ENCODE data around the gene GNG11.
"Not testable (repeated sequence)": the region's sequence is repeated elsewhere in the genome, so short reads cannot be mapped to it uniquely, and the experiment has no call there.

The GNG11 gene

DNA sequence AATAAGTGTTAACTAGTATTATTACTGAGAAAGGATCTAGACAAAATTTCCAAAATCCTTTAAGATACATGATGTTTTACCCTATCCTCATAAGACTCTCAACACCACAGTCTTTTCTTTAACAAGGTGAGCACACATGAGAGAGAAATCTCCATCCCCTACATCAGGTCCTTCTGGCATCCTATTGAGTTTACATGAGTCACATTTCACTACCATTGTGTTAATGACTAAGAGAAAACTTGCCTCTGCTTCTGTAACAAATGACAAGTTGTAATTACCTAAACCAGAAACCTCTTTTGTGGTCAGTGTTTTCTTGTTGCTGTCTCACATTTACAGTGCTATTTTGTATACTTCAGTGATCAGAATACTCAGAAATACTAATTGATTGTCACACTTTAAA is 9.9 kb upstream of the GNG11 start:
- not testable (repeated sequence) for DNase-seq

DNA sequence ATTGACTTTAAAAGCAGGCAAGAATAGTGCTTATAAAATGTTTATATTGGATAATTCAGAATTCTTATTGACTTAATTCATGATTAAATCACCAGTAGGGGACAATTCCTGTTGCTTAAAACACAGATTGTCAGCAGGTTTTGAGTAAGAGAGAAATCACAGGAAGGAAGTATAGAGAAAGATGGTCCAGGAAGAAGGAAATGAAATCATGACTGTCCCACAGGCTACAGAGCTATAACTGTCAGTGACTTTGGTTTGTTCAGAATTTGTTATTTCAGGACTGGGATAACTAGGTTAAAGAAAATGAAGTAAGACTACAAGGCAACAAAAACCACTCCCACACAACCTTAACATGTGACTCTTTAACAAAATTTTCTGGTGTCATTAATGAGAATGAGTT is 8.3 kb upstream of the GNG11 start:
- DNase-seq, result no peak

DNA sequence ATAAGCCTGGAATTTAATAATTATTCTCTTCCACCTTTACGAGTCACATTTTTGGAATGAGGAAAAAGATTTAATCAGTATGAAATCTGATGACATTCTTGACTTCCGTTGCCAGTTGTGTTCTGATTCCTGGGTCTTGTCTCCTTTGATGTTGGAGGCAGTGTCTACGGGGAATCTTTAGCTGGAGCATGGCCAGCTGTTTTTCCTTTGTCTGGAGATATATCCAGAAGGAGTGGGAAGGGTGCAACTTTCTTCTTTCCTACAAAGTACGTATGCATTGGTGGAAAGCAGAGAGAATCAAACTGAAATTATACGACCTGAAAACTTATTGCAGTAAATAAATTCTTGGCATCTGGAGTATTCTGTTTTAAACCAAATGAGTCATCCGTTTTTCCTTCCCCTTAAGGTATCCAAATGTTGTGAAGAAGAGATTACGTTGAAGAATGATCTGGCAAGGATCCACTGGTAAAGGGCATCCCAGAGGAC is 6.9 kb upstream of the GNG11 start:
- DNase-seq, result no peak

DNA sequence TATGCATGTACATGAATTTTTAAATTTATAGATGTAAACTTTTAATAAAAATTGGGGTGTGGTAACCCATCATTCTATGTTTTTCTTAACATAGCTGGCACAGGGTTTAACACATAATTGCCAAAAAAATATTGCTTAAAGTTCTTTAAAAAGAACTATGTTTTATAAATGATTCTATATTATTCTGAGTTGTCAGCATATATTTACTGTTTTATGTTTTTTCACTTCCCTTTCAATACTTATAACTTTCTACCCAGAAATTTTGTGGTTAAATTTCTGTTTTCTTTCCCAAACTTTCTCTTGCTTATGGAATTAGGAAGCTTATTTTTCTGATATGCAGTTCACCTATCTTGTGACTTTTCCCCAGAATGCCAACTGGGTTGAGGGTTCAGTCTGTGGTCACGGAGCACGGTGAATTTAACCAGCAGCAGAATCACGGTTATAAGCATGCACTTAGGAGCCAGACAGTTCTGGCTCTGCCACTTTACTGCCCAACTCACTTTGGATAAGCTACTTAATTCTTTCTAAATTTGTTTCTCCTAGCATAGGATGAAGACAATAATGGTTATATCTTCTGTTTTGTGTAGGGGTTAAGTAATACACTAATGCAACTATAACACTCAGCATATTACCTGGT is 6.2 kb upstream of the GNG11 start:
- DNase-seq, result not testable (repeated sequence)

DNA sequence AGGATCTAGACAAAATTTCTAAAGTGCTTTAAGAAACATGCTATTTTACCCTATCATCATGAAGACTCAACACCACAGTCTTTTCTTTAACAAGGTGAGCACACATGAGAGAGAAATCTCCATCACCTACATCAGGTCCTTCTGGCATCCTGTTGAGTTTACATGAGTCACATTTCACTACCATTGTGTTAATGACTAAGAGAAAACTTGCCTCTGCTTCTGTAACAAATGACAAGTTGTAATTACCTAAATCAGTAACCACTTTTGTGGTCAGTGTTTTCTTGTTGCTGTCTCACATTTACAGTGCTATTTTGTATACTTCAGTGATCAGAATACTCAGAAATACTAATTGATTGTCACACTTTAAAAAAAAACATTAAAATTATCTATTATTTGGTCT is 5.6 kb upstream of the GNG11 start:
- DNase-seq, result not testable (repeated sequence)

DNA sequence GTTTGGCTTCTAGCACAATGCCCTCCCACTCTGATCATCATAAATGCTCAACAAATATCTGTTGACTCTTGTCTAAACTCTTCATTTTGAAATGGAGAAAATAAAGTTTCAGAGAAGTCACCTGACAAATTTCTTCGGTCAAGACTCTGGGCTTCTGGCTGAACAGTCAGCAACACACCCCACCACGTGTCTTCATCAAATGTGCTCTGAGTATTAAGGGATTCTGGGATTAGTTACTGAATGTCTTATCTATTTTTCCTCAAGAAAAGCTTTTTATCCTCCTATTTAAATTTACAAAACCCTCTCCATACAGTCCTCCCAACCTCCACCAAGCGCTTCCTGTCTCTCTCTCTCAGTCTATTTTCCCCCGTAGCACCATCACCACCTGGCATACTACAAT is 5.2 kb upstream of the GNG11 start:
- not testable (repeated sequence) for DNase-seq

DNA sequence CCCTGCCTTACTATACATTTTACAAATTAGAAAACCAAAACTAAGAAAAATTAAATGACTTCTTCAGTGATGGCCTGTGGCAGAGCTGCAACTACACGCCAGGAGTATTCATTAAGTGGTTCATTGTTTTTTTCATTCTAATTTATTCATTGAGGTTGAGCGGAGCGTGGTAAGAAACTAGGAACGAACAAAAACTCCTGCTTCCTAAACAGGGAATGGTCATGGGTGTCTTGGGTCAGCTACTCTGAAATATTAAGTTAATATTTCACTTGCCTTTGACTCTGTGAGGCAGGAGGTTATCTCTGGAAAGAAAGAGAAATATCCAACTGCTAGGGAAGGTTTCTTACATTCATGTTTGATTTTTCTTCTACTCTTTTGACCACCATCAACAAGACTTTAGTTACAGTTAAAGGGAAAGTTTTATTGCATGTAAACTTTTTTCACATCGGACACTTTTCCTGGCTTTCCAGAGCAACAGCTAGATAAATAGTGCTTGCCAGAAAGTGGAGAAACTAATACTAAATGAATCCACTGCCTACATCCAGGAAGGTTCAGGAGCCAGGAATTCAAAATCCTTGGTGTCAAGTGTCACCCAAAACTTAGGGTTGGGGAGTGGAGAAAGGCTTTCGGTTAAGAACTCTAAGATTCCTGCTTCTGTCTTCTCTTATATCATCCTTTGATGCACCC is 896 bp upstream of the GNG11 start:
- no peak for DNase-seq

DNA sequence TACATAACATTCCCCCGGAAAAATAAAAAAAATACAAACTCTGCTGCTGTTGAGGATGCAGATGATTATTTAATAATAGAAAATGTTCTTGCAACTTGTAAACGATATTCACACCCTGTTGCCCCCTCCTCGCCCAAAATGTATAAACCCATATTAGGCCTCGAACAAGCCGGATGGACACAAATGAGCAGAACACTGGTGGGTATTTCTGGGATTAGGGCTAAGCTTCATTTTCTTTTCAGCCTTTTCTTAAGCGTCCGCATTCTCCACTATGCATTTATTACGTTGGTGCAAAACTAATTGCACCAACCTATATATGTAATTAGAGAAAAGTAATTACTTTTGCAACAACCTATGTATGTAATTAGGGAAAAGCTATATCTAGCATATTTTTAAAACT is 349 bp upstream of the GNG11 start:
- no peak for DNase-seq

DNA sequence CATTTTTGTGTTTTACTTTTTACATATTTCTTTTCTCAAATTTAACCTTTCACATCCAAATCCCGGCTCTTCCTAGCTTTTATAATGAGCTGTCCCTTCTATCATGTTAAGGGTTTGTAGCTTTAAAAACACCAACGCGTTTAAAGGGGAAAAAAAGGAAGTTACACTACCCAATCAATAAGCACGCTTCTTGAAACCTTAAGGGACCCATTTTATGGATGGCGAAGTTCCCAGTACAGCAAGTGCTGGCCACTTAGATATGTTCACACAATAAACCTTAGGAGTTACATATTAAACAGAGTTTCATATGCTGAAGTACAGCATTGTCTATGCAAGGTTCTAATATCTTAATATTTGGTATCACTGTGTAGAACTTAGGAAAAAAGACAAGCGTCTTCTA is 1.8 kb downstream of the GNG11 start:
- DNase-seq, result no peak

DNA sequence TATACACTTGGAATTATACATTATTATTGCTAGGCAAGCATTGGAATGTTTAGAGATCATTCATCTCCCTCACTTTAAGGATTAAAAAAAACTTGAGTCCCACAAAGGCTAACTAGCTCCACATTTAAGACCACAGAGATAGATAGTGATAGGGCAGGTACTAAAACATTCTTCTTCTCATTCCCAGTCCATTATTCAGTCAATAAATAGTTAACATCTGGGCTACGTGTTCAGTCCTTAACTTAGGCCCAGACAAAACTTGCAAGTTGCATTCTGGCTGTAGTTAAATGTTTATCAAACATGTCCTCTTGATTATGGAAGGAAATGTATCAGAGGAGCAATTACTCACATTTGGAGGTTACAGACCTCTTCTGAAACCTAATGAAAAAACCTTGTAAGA is 2.4 kb downstream of the GNG11 start:
- no peak for DNase-seq

DNA sequence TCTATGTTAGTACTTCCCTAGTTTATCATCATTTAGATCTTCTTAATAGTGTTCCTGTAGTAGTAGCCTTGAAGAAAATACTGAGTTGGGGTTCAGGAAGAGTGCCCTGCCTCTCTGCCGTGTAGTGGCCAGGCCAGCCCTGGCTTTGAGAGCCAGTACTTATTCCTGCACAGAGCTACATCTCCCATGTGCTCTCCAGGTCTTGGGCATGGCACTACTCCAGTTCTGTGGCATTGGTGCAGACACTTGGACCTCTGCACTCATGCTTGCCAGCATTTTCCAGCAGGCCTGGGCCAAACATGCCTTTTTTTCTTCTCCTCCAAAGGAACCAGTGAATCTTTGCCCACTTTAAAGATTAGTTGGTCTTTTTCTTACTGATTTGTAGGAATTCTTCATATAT is 5.3 kb downstream of the GNG11 start:
- DNase-seq, result no peak

DNA sequence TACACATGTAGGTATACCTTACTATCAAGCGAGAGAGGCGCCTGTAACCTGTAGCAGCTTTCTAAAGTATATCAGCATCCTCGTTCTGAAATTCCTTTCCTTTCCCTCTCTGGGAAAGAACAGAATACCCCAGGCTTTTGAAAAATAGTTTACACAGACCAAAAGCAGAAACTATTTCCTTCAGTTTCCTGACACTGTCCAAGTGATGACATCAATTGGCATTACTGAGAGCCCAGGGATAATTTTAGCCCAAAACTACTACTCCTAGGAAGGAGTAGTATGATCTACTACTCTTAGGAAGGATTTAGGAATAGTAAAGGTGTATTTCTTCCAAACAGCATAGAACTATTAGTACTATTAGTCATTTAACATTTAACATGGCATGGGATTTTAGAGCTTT is 6.0 kb downstream of the GNG11 start:
- DNase-seq, result no peak

DNA sequence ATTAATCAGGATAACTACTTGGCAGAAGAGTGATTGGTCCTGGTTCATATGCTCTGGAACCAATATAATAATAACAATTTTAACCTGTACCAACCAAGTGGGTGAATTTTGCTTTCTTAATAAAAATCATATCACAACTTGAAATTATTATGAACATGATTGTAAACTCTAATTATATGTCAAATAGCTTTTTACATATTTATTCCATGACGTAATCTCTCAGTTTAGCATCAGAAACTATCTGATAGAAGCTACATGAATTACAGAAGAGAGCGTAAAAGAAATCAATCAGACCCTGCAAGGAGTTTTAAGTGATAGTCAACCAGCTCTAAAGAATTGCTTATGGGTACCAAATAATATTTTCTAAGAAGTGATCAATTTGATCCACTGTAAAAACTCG is 10.1 kb downstream of the GNG11 start:
- DNase-seq, result no peak

DNA sequence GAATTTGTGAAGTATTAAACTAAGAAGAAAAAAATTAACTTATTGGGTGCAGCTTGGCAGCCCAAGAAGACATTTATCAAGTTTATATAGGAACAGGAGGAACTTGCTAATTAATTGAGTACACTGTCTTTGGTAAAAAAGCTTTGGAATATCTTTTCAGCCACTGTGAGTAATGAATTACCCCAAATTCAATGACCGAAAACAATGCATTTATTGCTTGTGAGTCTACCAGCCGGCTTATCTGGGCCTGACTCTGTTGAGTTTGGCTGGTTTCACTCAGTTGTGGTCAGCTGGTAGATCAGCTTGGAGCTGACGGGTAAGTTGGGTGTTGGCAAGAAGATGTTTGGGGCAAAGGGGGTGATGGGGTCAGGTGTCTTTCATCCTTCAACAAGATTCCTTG is 11.6 kb downstream of the GNG11 start:
- no peak for DNase-seq

DNA sequence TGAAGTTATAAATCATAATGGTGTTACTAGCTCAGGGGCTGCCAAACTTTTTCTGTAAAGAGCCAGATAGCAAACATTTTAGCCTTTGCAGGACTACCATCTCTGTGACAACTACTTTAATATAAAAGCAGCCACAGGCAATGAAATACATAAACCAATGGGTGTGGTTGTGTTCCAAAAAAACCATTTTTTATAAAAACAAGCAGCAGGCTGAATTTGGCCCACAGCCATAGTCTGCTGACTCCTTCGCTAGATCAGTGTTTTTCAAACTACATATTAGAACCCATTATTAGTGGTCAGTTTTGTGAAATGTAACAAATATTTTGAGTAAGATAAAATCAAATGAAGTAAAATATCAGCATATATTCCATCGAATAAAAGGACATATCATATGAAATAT is 13.6 kb downstream of the GNG11 start:
- no peak for DNase-seq

DNA sequence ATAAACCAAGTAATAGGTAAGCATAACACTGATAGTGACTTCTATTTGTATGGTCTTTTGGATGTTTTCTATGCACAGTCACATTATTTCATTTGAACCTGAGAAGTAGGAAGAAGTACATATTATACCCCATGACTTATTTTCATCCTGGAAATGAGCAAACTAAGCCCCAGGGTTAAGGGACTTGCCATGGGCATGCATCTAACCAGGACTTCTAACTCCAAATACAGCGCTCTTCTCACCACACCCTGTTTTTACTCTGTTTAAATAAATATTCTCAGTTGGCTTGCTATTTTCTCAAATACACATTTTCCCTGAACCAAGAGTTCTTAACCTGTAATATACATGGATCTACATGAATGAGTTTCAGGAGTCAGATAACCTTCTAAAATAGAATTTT is 16.3 kb downstream of the GNG11 start:
- no peak for DNase-seq

DNA sequence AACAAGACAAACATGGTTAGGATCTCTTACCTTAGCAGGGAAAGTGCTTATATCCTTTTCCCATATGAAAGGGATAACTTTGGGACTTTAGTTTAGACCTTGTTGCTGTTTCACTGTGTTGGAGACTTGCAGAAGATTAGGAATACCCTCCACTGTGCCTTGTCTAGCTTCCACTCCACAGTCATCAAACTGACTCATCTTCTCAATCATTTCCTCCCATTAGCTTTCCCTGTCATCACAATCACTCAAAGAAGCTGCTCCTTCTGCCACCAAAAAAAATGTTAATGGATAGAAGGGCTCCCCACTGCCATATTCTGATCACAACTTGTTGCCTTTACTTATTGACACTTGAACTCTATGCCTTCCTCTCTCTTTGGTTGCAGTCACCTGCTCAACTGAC is 16.8 kb downstream of the GNG11 start:
- DNase-seq, result no peak

DNA sequence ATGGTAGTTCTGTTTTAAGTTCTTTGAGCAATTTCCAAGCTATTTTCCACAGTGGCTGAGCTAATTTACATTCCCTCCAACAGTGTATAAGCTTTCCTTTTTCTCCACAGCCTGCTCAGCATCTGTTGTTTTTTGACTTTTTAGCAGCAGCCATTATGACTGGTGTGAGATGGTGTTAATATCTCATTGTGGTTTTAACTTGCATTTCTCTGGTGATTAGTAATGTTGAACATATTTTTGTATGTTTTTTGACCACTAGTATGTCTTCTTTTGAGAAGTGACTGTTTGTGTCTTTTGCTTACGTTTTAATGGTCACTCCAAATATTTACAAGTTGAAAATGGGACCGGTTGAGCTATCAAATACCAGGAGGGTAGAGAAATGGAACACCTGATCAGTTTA is 20.4 kb downstream of the GNG11 start:
- no peak for DNase-seq

DNA sequence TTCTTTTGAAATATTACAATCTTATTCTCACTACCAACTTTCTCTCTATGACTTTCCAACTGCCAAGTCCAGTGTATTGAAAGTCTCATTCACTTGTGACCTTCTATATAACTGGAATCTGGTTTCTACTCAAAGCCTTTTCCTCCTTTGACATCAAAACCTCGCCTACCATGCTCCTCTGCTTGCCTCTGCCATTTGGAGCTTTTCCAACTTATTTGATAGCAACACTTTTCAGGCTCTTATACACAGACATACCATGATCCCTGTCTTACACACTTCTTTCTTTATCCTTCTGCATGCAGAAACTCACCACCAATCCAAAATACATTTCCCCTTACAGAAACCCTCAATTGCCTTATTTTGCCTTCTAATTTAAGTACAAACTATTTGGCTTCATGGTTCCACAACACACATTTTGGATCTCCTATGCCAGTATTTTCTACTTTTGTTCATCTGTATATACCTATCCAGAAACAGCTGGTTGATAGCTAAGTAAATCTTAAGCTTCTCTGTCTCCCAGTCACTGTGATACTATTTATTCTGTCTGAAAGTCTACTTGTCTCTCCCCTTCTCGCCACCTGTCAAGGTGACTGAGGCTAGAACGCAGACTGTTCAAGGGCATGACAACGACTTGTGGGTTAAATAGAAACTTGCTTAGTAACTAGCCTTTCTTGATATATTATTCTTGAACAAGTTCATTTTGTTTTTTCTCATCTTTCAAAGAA is 22.4 kb downstream of the GNG11 start:
- no peak for DNase-seq

DNA sequence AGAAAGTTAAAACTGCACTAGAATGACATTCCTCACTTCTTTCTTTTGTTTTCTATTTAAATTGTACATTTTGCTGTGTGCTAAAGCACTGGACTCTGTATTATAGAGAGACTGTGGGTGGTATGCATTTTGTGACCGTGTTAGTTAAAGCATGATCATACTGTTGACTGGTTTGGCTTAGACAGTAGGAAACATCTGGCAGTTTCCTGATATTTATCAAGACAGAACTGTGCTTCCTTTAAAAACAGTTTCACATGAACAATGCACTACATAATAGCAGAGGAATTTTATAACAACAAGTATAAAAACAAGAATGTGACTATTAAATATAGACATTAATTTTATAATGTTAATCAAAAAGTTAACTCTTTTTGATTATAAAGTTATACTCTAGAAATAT is 23.1 kb downstream of the GNG11 start:
- no peak for DNase-seq

DNA sequence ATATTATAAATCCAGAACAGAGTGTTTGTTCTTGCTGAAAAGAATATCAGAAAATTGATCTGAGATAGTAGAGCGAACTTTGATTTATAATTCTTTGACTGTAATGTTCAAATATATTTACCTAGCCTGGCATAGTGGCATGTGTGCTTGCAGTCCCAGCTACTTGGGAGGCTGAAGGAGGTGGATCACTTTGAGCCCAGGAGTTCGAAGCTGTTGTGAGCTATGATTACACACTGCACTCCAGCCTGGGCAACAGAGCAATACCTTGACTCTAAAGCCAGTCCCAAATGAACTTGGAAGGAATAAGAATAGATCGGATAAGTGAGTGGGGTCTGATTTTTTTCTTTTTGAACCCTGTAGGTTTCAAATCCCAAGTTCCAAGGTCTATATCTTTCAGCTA is 23.5 kb downstream of the GNG11 start:
- no peak for DNase-seq

DNA sequence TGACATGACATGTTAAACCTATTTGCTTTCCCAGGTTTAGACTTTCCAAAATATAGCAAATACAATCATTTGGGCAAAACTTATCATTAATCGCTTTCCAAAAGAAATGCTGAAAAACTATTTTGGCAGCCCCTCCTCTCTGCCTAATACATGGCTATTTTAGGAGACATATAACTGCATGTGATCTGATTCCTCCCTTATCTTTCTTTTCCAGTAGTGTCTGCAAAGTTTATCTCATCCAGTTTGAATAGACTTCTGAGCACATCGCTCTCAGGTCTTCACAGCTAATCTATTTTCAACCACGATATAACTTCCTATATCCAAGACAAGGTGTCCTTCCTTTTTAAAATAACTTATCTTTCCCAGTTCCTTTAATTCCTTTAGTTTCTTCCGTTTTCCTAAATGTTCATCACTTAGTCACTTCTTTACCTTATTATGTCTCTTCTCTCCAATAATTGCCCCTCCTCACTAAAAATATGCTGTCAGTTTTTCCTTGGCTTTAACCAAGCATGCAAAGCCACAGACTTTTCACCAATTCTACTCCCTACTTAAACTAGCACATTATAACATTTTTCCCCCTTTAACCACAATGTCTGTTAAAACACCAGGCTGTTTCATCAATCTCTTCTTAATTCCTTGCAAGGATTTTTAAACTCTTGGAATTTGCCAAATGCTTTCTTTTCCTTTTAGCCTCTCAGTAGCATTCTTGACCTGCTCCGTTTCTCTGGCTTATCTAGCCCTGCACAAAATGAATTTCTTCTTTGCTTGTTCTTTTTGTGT is 24.4 kb downstream of the GNG11 start:
- no peak for DNase-seq

DNA sequence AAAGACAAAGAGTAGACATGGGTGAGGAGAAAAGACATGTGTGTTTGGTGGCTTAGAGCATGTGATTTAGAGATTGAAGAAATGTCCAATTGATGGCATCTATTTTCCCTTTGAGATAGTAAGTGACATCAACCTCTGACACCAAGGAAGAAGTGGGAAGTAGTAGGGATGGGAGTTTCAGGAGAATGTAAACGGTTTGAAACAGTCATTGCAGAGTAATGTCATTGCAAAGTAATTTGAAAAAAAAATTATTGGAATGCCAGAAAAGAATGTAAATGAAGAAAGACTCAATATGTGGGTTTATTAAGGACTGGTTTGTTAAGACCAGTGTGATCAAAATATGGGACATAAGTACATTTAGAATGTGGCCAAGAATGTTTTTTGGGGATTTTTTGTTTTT is 26.6 kb downstream of the GNG11 start:
- DNase-seq, result no peak

Data from effector CD4-positive, alpha-beta T cell (primary cell).